HEK293 (cell line): Measurements from ENCODE around the gene NRG2.

Experiments used
- CTCF ChIA-PET: fragments of 350-600 bp; formaldehyde crosslinking; extraction: SDS; loops from one replicate; lab custom pipeline; 2021; ENCODE audit warnings: antibody characterized with exemption; lab: Yijun Ruan, JAX
- POLR2A ChIA-PET: fragments of 300-600 bp; formaldehyde crosslinking; extraction: SDS; loops from one replicate; lab custom pipeline; 2020; ENCODE audit warnings: antibody characterized with exemption, inconsistent platforms; lab: Yijun Ruan, JAX
- H3K27ac ChIP-seq: fragments of 200-500 bp; sonication (Bioruptor generic); 2 replicates; pipeline ENCODE4 v1.5.1; 2014; ENCODE audit warnings: low read depth, low read length, control low read depth, inconsistent platforms; ENCODE audit errors: extremely low read depth
- H3K36me3 ChIP-seq, 2 experiments: fragments of 200-500 bp in 1 of 2; sonication (Bioruptor generic) in 1 of 2; 1 replicate in 1 of 2; 2 replicates in 1 of 2; pipeline ENCODE4 v1.5.1; 2014 to 2017; ENCODE audit warnings: inconsistent platforms in 2 of 2, low read length in 2 of 2; ENCODE audit not compliant: control insufficient read depth in 2 of 2, insufficient read depth in 1 of 2
- H3K4me1 ChIP-seq: fragments of 200-500 bp; sonication (Bioruptor generic); 2 replicates; pipeline ENCODE4 v1.5.1; 2014; ENCODE audit warnings: mild to moderate bottlenecking, low read length, inconsistent platforms; ENCODE audit not compliant: control insufficient read depth, insufficient read depth
- H3K4me3 ChIP-seq: 2 replicates; pipeline ENCODE4 v1.5.1; 2011; ENCODE audit warnings: low read depth, mild to moderate bottlenecking, control low read depth, low read length, moderate library complexity
- H3K9me3 ChIP-seq: fragments of 200-500 bp; sonication (Bioruptor generic); 2 replicates; pipeline ENCODE4 v1.5.1; 2014; ENCODE audit warnings: low read depth, low read length, inconsistent platforms; ENCODE audit not compliant: control insufficient read depth, insufficient read depth
- IKZF3 ChIP-seq: fragments of 450-650 bp; IDR thresholded peaks from 2 replicates; pipeline ENCODE4 v1.5.0; 2018; ENCODE audit warnings: missing biosample characterization, mild to moderate bottlenecking, missing genetic modification characterization, moderate library complexity
- PRDM1 ChIP-seq: fragments of 450-650 bp; formaldehyde crosslinking; IDR thresholded peaks from 2 replicates; pipeline ENCODE4; 2016; ENCODE audit warnings: missing biosample characterization, missing genetic modification characterization
- PRDM10 ChIP-seq: fragments of 450-650 bp; formaldehyde crosslinking; IDR thresholded peaks from 2 replicates; pipeline ENCODE4 v1.5.1; 2016; ENCODE audit warnings: missing biosample characterization, missing genetic modification characterization
- YY2 ChIP-seq: fragments of 450-650 bp; formaldehyde crosslinking; IDR thresholded peaks from 2 replicates; pipeline ENCODE4 v1.5.1; 2016; ENCODE audit warnings: missing biosample characterization, missing genetic modification characterization
- ZBTB1 ChIP-seq: fragments of 450-650 bp; formaldehyde crosslinking; IDR thresholded peaks from 2 replicates; pipeline ENCODE4 v1.5.1; 2016; ENCODE audit warnings: missing biosample characterization, missing genetic modification characterization
- ZBTB48 ChIP-seq: fragments of 450-650 bp; formaldehyde crosslinking; IDR thresholded peaks from 2 replicates; pipeline ENCODE4 v1.5.1; 2016; ENCODE audit warnings: missing biosample characterization, missing genetic modification characterization
- ZBTB49 ChIP-seq: fragments of 450-650 bp; formaldehyde crosslinking; IDR thresholded peaks from 2 replicates; pipeline ENCODE4 v1.5.1; 2016; ENCODE audit warnings: missing biosample characterization, missing genetic modification characterization, low read depth
- ZNF140 ChIP-seq: fragments of 450-650 bp; formaldehyde crosslinking; IDR thresholded peaks from 2 replicates; pipeline ENCODE4 v1.5.1; 2016; ENCODE audit warnings: missing biosample characterization, missing genetic modification characterization
- ZNF18 ChIP-seq: fragments of 450-650 bp; formaldehyde crosslinking; IDR thresholded peaks from 2 replicates; pipeline ENCODE4 v1.5.1; 2016; ENCODE audit warnings: missing biosample characterization, missing genetic modification characterization
- ZNF26 ChIP-seq: fragments of 450-650 bp; formaldehyde crosslinking; IDR thresholded peaks from 2 replicates; pipeline ENCODE4 v1.5.1; 2016; ENCODE audit warnings: missing biosample characterization, missing genetic modification characterization
- ZNF292 ChIP-seq: fragments of 450-650 bp; formaldehyde crosslinking; IDR thresholded peaks from 2 replicates; pipeline ENCODE4 v1.5.1; 2016; ENCODE audit warnings: low read depth, missing biosample characterization, missing genetic modification characterization, borderline replicate concordance
- ZNF302 ChIP-seq: fragments of 450-650 bp; formaldehyde crosslinking; IDR thresholded peaks from 2 replicates; pipeline ENCODE4 v1.5.1; 2016; ENCODE audit warnings: missing biosample characterization, missing genetic modification characterization, low read depth
- ZNF366 ChIP-seq: fragments of 450-650 bp; formaldehyde crosslinking; conservative IDR thresholded peaks from 2 replicates; pipeline ENCODE4 v1.5.1; 2016; ENCODE audit warnings: missing biosample characterization, missing genetic modification characterization
- ZNF423 ChIP-seq: fragments of 450-650 bp; formaldehyde crosslinking; IDR thresholded peaks from 2 replicates; pipeline ENCODE4 v1.5.1; 2016; ENCODE audit warnings: missing biosample characterization, missing genetic modification characterization
- ZNF48 ChIP-seq: fragments of 450-650 bp; formaldehyde crosslinking; IDR thresholded peaks from 2 replicates; pipeline ENCODE4 v1.5.1; 2016; ENCODE audit warnings: missing biosample characterization, missing genetic modification characterization
- ZNF510 ChIP-seq: fragments of 450-650 bp; formaldehyde crosslinking; IDR thresholded peaks from 2 replicates; pipeline ENCODE4 v1.5.1; 2018; ENCODE audit warnings: mild to moderate bottlenecking, missing genetic modification characterization, missing biosample characterization; ENCODE audit not compliant: insufficient replicate concordance
- ZNF529 ChIP-seq: fragments of 450-650 bp; formaldehyde crosslinking; IDR thresholded peaks from 2 replicates; pipeline ENCODE4 v1.5.1; 2017; ENCODE audit warnings: missing genetic modification characterization, missing biosample characterization; ENCODE audit not compliant: insufficient replicate concordance
- ZNF580 ChIP-seq: fragments of 450-650 bp; formaldehyde crosslinking; IDR thresholded peaks from 2 replicates; pipeline ENCODE4 v1.5.1; 2016; ENCODE audit warnings: missing biosample characterization, missing genetic modification characterization
- ZNF837 ChIP-seq: fragments of 450-650 bp; formaldehyde crosslinking; IDR thresholded peaks from 2 replicates; pipeline ENCODE4 v1.5.1; 2016; ENCODE audit warnings: missing biosample characterization, missing genetic modification characterization
- ZSCAN5A ChIP-seq: fragments of 450-650 bp; formaldehyde crosslinking; IDR thresholded peaks from 2 replicates; pipeline ENCODE4 v1.5.1; 2016; ENCODE audit warnings: missing biosample characterization, missing genetic modification characterization
- ZXDB ChIP-seq: fragments of 450-650 bp; formaldehyde crosslinking; IDR thresholded peaks from 2 replicates; pipeline ENCODE4 v1.5.1; 2016; ENCODE audit warnings: missing biosample characterization, missing genetic modification characterization

The NRG2 gene

GRCh38 chr5:140055152-140055551, 12.1 kb upstream of the NRG2 start:
- ChIA-PET POLR2A (interaction anchor here (1.2 to 1.4 kb wide), 3 partner anchors 11 to 52 kb away, joined by 3 read pairs; no protein-coding TSS in a partner anchor), CTCF (interaction anchor here (0.5 to 2.6 kb wide), 6 partner anchors 9 to 92 kb away, joined by 3 to 18 read pairs (median 10); partner anchors contain the start of gene NRG2)
- H3K4me3 ChIP-seq: no peak overlapping the region
- peaks cover 9% of the 10 kb centered on the region for H3K4me1 ChIP-seq
- TF ChIP-seq ZBTB48 (tag by site-specific recombination) (peak; percentile 87), IKZF3 (tag by site-specific recombination) (no peak)
- H3K27ac ChIP-seq: no peak overlapping the region
- H3K36me3 ChIP-seq: no peaks in the 10 kb centered on the region
- H3K9me3 ChIP-seq: no peaks in the 10 kb centered on the region

GRCh38 chr5:140054086-140054689, 11.1 kb upstream of the NRG2 start:
- H3K27ac ChIP-seq: no peak overlapping the region
- ChIA-PET POLR2A (interaction anchor here (1.2 to 1.4 kb wide), 3 partner anchors 10 to 53 kb away, joined by 3 read pairs; no protein-coding TSS in a partner anchor), CTCF (interaction anchor here (0.6 to 2.6 kb wide), 7 partner anchors 9 to 85 kb away, joined by 3 to 18 read pairs (median 7); partner anchors contain the start of gene NRG2)
- no peaks in the 10 kb centered on the region for H3K9me3 ChIP-seq
- no peaks in the 10 kb centered on the region for H3K36me3 ChIP-seq
- peaks cover 9% of the 10 kb centered on the region for H3K4me1 ChIP-seq
- no peak overlapping the region for H3K4me3 ChIP-seq
- no peak for TF ChIP-seq ZNF302
- TF ChIP-seq ZNF48: no peak
- no peak for TF ChIP-seq ZNF580 (tag by site-specific recombination)
- no peak for TF ChIP-seq ZNF529 (tag by site-specific recombination)
- no peak for TF ChIP-seq ZBTB49
- peak; percentile 91 for TF ChIP-seq PRDM1 (tag by site-specific recombination)
- TF ChIP-seq PRDM10 (tag by site-specific recombination): peak; percentile 78
- TF ChIP-seq ZNF18 (tag by site-specific recombination): no peak
- peak; percentile 35; the same call in 1 of the 2 replicates for TF ChIP-seq ZXDB (tag by site-specific recombination)
- TF ChIP-seq ZNF423: no peak
- no peak for TF ChIP-seq ZBTB1 (tag by site-specific recombination)
- no peak for TF ChIP-seq ZNF292 (tag by site-specific recombination)
- no peak for TF ChIP-seq IKZF3 (tag by site-specific recombination)
- TF ChIP-seq ZNF510 (tag by site-specific recombination): no peak
- no peak for TF ChIP-seq ZNF837 (tag by site-specific recombination)
- TF ChIP-seq ZNF140: no peak
- no peak for TF ChIP-seq ZNF26 (tag by site-specific recombination)
- no peak for TF ChIP-seq ZSCAN5A (tag by site-specific recombination)
- TF ChIP-seq YY2 (tag by site-specific recombination): peak; percentile 63
- no peak for TF ChIP-seq ZNF366 (tag by site-specific recombination)
